Tibial artery (tissue), 4 donors: ENCODE data around the gene WDPCP.
"Not testable (repeated sequence)": the region's sequence is repeated elsewhere in the genome, so short reads cannot be mapped to it uniquely, and the experiment has no call there.

ENCODE experiments used
- DNase-seq, 2 donors: peaks; one replicate each; pipeline ENCODE4 v3.0.0-alpha.2; 2019
- H3K27ac ChIP-seq, 2 donors: fragments of 200-600 bp; sonication (generic) in 1 of 2; 1 replicate in 1 of 2; 2 replicates in 1 of 2; pipeline ENCODE4 v1.5.1; 2018 to 2019; ENCODE audit warnings: mild to moderate bottlenecking in 1 of 2
- H3K27me3 ChIP-seq, 2 donors: fragments of 200-600 bp; sonication (generic) in 1 of 2; one replicate each; pipeline versions ENCODE4 v1.5.1 to v1.6.0; 2016 to 2019
- H3K36me3 ChIP-seq, 3 donors: fragments of 200-600 bp; sonication (generic) in 2 of 3; one replicate each; pipeline ENCODE4 v1.5.1; 2016 to 2019; ENCODE audit warnings: mild to moderate bottlenecking in 2 of 3
- H3K4me1 ChIP-seq, 4 donors: fragments of 200-600 bp; sonication (generic) in 2 of 4; 1 replicate in 3 of 4; 2 replicates in 1 of 4; pipeline ENCODE4 v1.5.1; 2016 to 2019
- H3K4me3 ChIP-seq, 2 donors: fragments of 200-600 bp; sonication (generic) in 1 of 2; 1 replicate in 1 of 2; 2 replicates in 1 of 2; pipeline ENCODE4 v1.5.1; 2018 to 2019; ENCODE audit warnings: mild to moderate bottlenecking in 2 of 2
- H3K9me3 ChIP-seq, 3 donors: fragments of 200-600 bp; sonication (generic) in 1 of 3; one replicate each; pipeline ENCODE4 v1.5.1; 2016 to 2019
- CTCF ChIP-seq, 2 experiments: fragments of 200-600 bp in 1 of 2; fragments of 450-650 bp in 1 of 2; IDR thresholded peaks; one replicate each; pipeline ENCODE4 v1.5.1; 2017 to 2019; ENCODE audit warnings: antibody characterized with exemption in 2 of 2, mild to moderate bottlenecking in 1 of 2, moderate library complexity in 1 of 2
- intact Hi-C: fragments of 100-400 bp; cut with DNase I; formaldehyde crosslinking; loops from one replicate; pipeline ENCODE4 v1.15.0; 2023; ENCODE audit warnings: low total_unique reads

Gene WDPCP

GRCh38 chr2:63562751-63563150, 25.5 kb downstream of the WDPCP start:
- Histone ChIP-seq H3K27ac (no peak overlapping the region), H3K4me1 (no peaks in the 10 kb centered on the region), H3K4me3 (no peak overlapping the region), H3K36me3 (peaks cover 0 to 9% (median 6%) of the 10 kb centered on the region in 3 donors), H3K9me3 (peaks cover 0 to 16% (median 0%) of the 10 kb centered on the region in 3 donors), H3K27me3 (no peaks in the 10 kb centered on the region)
- DNase-seq, result no peak
- TF ChIP-seq CTCF (IDR thresholded peaks at IDR 0.05), result no peak
- intact Hi-C loops, result no loop called here

GRCh38 chr2:63558922-63559321, 29.4 kb downstream of the WDPCP start:
- DNase-seq, H3K27me3 ChIP-seq, H3K27ac ChIP-seq, intact Hi-C loops, H3K4me3 ChIP-seq, H3K4me1 ChIP-seq: not testable (repeated sequence)
- Histone ChIP-seq H3K9me3 (peaks cover 0 to 16% (median 0%) of the 10 kb centered on the region in 3 donors), H3K36me3 (peaks cover 6 to 25% (median 7%) of the 10 kb centered on the region in 3 donors)

- H3K4me1 ChIP-seq, DNase-seq, H3K27ac ChIP-seq, intact Hi-C loops, H3K4me3 ChIP-seq, H3K27me3 ChIP-seq: not testable (repeated sequence)
- Histone ChIP-seq H3K36me3 (peaks cover 6 to 25% (median 7%) of the 10 kb centered on the region in 3 donors), H3K9me3 (peaks cover 0 to 16% (median 0%) of the 10 kb centered on the region in 3 donors)
These were observed 30.5 kb downstream of the WDPCP start for GRCh38 chr2:63557819-63558218.

- Histone ChIP-seq H3K9me3 (peaks cover 0 to 16% (median 0%) of the 10 kb centered on the region in 3 donors), H3K27ac (no peak overlapping the region), H3K4me1 (peaks cover 0 to 8% (median 0%) of the 10 kb centered on the region in 4 donors), H3K27me3 (no peaks in the 10 kb centered on the region), H3K4me3 (no peak overlapping the region), H3K36me3 (peaks cover 6 to 25% (median 7%) of the 10 kb centered on the region in 3 donors)
- intact Hi-C loops, result no loop called here
- TF ChIP-seq CTCF (IDR thresholded peaks at IDR 0.05), result no peak
- DNase-seq, result no peak
These were observed 32.3 kb downstream of the WDPCP start for GRCh38 chr2:63555931-63556330.

GRCh38 chr2:63555299-63555698, 33.0 kb downstream of the WDPCP start:
- peaks cover 6 to 25% (median 7%) of the 10 kb centered on the region in 3 donors for H3K36me3 ChIP-seq
- H3K4me3 ChIP-seq, result no peak overlapping the region
- TF ChIP-seq CTCF (IDR thresholded peaks at IDR 0.05), result no peak
- no peaks in the 10 kb centered on the region for H3K27me3 ChIP-seq
- DNase-seq, result no peak
- peaks cover 0 to 14% (median 0%) of the 10 kb centered on the region in 3 donors for H3K9me3 ChIP-seq
- peaks cover 0 to 8% (median 0%) of the 10 kb centered on the region in 4 donors for H3K4me1 ChIP-seq
- no peak overlapping the region for H3K27ac ChIP-seq
- intact Hi-C loops, result no loop called here

GRCh38 chr2:63553049-63553448, 35.2 kb downstream of the WDPCP start:
- intact Hi-C loops, result no loop called here
- Histone ChIP-seq H3K27ac (no peak overlapping the region), H3K27me3 (no peaks in the 10 kb centered on the region), H3K4me3 (no peak overlapping the region), H3K36me3 (peaks cover 0 to 17% (median 7%) of the 10 kb centered on the region in 3 donors), H3K9me3 (no peaks in the 10 kb centered on the region), H3K4me1 (peaks cover 0 to 8% (median 0%) of the 10 kb centered on the region in 4 donors)
- no peak for TF ChIP-seq CTCF (IDR thresholded peaks at IDR 0.05)
- no peak for DNase-seq

GRCh38 chr2:63545023-63545422, 43.3 kb downstream of the WDPCP start:
- H3K4me3 ChIP-seq, result no peak overlapping the region
- H3K4me1 ChIP-seq, result no peaks in the 10 kb centered on the region
- TF ChIP-seq CTCF (IDR thresholded peaks at IDR 0.05), result no peak
- no peak for DNase-seq
- intact Hi-C loops, result no loop called here
- H3K27me3 ChIP-seq, result no peaks in the 10 kb centered on the region
- no peaks in the 10 kb centered on the region for H3K9me3 ChIP-seq
- no peaks in the 10 kb centered on the region for H3K36me3 ChIP-seq
- no peak overlapping the region for H3K27ac ChIP-seq
